ENCODE measurements around the gene CTNND2. TPM values are rescaled to one million over a fixed set of nuclear protein-coding genes. Genes with fewer than 3 reads are reported as not detected.

The CTNND2 gene
- polyA plus RNA-seq, 1 of the 3 experiments (the other 2 are of a cell fraction), result not detected

DNA sequence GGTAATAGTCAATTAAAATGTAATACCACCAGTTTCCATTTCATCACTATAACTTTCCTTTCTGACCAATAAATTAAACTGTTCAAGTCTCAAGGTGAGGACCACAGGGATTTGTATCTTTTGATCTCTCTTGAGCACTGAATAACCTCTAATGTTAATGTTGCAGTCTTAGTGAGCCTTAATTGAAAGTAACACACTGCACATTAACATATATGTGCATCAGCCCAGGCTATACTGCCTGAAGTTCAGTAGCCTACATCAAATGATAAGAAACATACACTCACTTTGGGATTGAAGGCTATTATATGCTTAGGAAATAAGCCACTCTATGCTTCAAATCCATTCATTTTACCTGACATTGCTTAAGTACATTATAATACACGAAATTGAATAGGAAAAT is 832.2 kb downstream of the CTNND2 start:
- Histone ChIP-seq H3K4me1 (ENCODE audit: control insufficient read depth in 1 of 2, insufficient read depth in 2 of 2, low read depth in 1 of 2, low read length in 1 of 2) (no peaks in the 10 kb centered on the region), H4K20me1 (ENCODE audit: insufficient read depth) (no peaks in the 10 kb centered on the region), H3K79me2 (ENCODE audit: insufficient read depth) (no peaks in the 10 kb centered on the region), H3K27ac (ENCODE audit: low read depth in 2 of 2, low read length in 1 of 2) (no peak overlapping the region), H3K9me2 (no peaks in the 10 kb centered on the region), H3K36me3 (replicated peaks in 1 of 2; ENCODE audit: control insufficient read depth in 1 of 2, insufficient read depth in 2 of 2, low read length in 1 of 2) (no peaks in the 10 kb centered on the region), H2AFZ (ENCODE audit: low read depth) (no peak overlapping the region), H3K27me3 (ENCODE audit: insufficient read depth) (no peaks in the 10 kb centered on the region), H3K9me3 (no peaks in the 10 kb centered on the region), H3F3A (replicated peaks; ENCODE audit: insufficient read depth) (no peaks in the 10 kb centered on the region), H3K4me3 (ENCODE audit: low read depth in 2 of 2, low read length in 1 of 2) (no peak overlapping the region), H3K9ac (no peak overlapping the region), H3K4me2 (no peak overlapping the region)
- CTCF ChIA-PET, result no interaction called here
- POLR2A ChIA-PET, result no interaction called here
- no peak for DNase-seq
- TF ChIP-seq RAD21 (IDR thresholded peaks at IDR 0.05; ENCODE audit: low read length), result no peak
- TF ChIP-seq USF1 (IDR thresholded peaks at IDR 0.05; ENCODE audit: borderline replicate concordance, low read depth), result no peak
- TF ChIP-seq SIN3A (IDR thresholded peaks at IDR 0.05; ENCODE audit: borderline replicate concordance, low read depth, low read length), result no peak
- TF ChIP-seq EP300 (IDR thresholded peaks at IDR 0.05; ENCODE audit: borderline replicate concordance in 1 of 2, low read depth in 1 of 2, low read length in 1 of 2), result no peak
- TF ChIP-seq GABPA (IDR thresholded peaks at IDR 0.05; ENCODE audit: low read depth), result no peak
- no peak for TF ChIP-seq MAX (IDR thresholded peaks at IDR 0.05; ENCODE audit: low read depth)
- TF ChIP-seq CHD2 (IDR thresholded peaks at IDR 0.05; ENCODE audit: low read length, partially characterized antibody), result no peak
- TF ChIP-seq ELF1 (IDR thresholded peaks at IDR 0.05), result no peak
- TF ChIP-seq NRF1 (IDR thresholded peaks at IDR 0.05; ENCODE audit: low read depth, low read length), result no peak
- TF ChIP-seq YY1 (IDR thresholded peaks at IDR 0.05; ENCODE audit: low read depth), result no peak
- no peak for TF ChIP-seq GATA2 (CRISPR knock-in tag; IDR thresholded peaks at IDR 0.05)
- TF ChIP-seq RXRA (IDR thresholded peaks at IDR 0.05; ENCODE audit: borderline replicate concordance, low read depth), result no peak
- TF ChIP-seq TEAD4 (IDR thresholded peaks at IDR 0.05; ENCODE audit: borderline replicate concordance, insufficient read depth), result no peak
- no peak for TF ChIP-seq NFIC (IDR thresholded peaks at IDR 0.05; ENCODE audit: borderline replicate concordance)
- TF ChIP-seq ZBTB33 (IDR thresholded peaks at IDR 0.05; ENCODE audit: borderline replicate concordance, low read depth), result no peak
- TF ChIP-seq MXI1 (IDR thresholded peaks at IDR 0.05; ENCODE audit: low read depth, low read length), result no peak
- TF ChIP-seq, protein P1, sequence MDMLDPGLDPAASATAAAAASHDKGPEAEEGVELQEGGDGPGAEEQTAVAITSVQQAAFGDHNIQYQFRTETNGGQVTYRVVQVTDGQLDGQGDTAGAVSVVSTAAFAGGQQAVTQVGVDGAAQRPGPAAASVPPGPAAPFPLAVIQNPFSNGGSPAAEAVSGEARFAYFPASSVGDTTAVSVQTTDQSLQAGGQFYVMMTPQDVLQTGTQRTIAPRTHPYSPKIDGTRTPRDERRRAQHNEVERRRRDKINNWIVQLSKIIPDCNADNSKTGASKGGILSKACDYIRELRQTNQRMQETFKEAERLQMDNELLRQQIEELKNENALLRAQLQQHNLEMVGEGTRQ (IDR thresholded peaks at IDR 0.05; ENCODE audit: borderline replicate concordance, low read depth, low read length), result no peak
- TF ChIP-seq TCF12 (IDR thresholded peaks at IDR 0.05), result no peak
- WGBS (ENCODE audit: low lambda C conversion rate), result 5% methylated on average over 1 of the region's 1 CpG

Data from SK-N-SH (cell line).